ENCODE data around the gene ATP6V0A1.

GRCh38 chr17:42560246-42560645 is 101.6 kb downstream of the ATP6V0A1 start:
- TF ChIP-seq, protein P1, sequence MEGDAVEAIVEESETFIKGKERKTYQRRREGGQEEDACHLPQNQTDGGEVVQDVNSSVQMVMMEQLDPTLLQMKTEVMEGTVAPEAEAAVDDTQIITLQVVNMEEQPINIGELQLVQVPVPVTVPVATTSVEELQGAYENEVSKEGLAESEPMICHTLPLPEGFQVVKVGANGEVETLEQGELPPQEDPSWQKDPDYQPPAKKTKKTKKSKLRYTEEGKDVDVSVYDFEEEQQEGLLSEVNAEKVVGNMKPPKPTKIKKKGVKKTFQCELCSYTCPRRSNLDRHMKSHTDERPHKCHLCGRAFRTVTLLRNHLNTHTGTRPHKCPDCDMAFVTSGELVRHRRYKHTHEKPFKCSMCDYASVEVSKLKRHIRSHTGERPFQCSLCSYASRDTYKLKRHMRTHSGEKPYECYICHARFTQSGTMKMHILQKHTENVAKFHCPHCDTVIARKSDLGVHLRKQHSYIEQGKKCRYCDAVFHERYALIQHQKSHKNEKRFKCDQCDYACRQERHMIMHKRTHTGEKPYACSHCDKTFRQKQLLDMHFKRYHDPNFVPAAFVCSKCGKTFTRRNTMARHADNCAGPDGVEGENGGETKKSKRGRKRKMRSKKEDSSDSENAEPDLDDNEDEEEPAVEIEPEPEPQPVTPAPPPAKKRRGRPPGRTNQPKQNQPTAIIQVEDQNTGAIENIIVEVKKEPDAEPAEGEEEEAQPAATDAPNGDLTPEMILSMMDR (IDR thresholded peaks at IDR 0.05): no peak
- TF ChIP-seq POLR2A (IDR thresholded peaks at IDR 0.05): no peak
